Measurements from ENCODE around the gene SNX14.

Gene SNX14

GRCh38 chr6:85460921-85461797 is 132.5 kb downstream of the SNX14 start:
- no peak for DNase-seq

- DNase-seq = no peak
Observed at GRCh38 chr6:85460154-85460920, 133.3 kb downstream of the SNX14 start.

- DNase-seq = no peak
Observed at GRCh38 chr6:85459224-85459901, 134.3 kb downstream of the SNX14 start.

GRCh38 chr6:85458782-85459181 is 134.9 kb downstream of the SNX14 start:
- DNase-seq = no peak

- DNase-seq = no peak
Observed at GRCh38 chr6:85458184-85458583, 135.5 kb downstream of the SNX14 start.

GRCh38 chr6:85456782-85457181 is 136.9 kb downstream of the SNX14 start:
- no peak for DNase-seq
